ENCODE data around the gene FLT1. TPM values are rescaled to one million over a fixed set of nuclear protein-coding genes. Genes with fewer than 3 reads are reported as not detected.
A peak's percentile ranks its signal among the peaks of the same experiment; 100 is the strongest.

Gene FLT1, protein sequence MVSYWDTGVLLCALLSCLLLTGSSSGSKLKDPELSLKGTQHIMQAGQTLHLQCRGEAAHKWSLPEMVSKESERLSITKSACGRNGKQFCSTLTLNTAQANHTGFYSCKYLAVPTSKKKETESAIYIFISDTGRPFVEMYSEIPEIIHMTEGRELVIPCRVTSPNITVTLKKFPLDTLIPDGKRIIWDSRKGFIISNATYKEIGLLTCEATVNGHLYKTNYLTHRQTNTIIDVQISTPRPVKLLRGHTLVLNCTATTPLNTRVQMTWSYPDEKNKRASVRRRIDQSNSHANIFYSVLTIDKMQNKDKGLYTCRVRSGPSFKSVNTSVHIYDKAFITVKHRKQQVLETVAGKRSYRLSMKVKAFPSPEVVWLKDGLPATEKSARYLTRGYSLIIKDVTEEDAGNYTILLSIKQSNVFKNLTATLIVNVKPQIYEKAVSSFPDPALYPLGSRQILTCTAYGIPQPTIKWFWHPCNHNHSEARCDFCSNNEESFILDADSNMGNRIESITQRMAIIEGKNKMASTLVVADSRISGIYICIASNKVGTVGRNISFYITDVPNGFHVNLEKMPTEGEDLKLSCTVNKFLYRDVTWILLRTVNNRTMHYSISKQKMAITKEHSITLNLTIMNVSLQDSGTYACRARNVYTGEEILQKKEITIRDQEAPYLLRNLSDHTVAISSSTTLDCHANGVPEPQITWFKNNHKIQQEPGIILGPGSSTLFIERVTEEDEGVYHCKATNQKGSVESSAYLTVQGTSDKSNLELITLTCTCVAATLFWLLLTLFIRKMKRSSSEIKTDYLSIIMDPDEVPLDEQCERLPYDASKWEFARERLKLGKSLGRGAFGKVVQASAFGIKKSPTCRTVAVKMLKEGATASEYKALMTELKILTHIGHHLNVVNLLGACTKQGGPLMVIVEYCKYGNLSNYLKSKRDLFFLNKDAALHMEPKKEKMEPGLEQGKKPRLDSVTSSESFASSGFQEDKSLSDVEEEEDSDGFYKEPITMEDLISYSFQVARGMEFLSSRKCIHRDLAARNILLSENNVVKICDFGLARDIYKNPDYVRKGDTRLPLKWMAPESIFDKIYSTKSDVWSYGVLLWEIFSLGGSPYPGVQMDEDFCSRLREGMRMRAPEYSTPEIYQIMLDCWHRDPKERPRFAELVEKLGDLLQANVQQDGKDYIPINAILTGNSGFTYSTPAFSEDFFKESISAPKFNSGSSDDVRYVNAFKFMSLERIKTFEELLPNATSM (N-terminal part only)
- polyA plus RNA-seq (2011; rRNA removed): not detected in 2 replicates
- polyA plus RNA-seq (2012; cell fraction: cytosol; rRNA removed): not detected in 2 replicates
- not detected in 2 replicates for polyA plus RNA-seq (2012; cell fraction: nucleus; rRNA removed)
- not detected in 3 replicates for polyA plus RNA-seq (2017; fragmentation: RNase III; extraction: RNeasy Plus Mini Kit Qiagen cat#74134 plus additional on column Dnase treatment)
- polyA minus RNA-seq (2011; rRNA and poly(A)+ RNA removed): 0.05 TPM in 1 of 2 replicates, not detected in the other

- Histone ChIP-seq H3K4me3 (peak within 1 kb of the TSS; percentile 36), H3K4me2 (peak within 1 kb of the TSS; percentile 69), H3K27ac (no peak within 1 kb of the TSS), H3K9me3 (no peaks in the 10 kb centered on the region), H3K4me1 (peaks cover 3% of the 10 kb centered on the region; the same call in 1 of the 3 replicates)
- CTCF ChIA-PET: interaction anchor here (0.7 kb wide), 1 partner anchor 65 kb away, joined by 4 read pairs; no protein-coding TSS in a partner anchor
- POLR2A ChIA-PET: no interaction called here
- TF ChIP-seq MAX (IDR thresholded peaks at IDR 0.05): no peak
- TF ChIP-seq, protein P1, sequence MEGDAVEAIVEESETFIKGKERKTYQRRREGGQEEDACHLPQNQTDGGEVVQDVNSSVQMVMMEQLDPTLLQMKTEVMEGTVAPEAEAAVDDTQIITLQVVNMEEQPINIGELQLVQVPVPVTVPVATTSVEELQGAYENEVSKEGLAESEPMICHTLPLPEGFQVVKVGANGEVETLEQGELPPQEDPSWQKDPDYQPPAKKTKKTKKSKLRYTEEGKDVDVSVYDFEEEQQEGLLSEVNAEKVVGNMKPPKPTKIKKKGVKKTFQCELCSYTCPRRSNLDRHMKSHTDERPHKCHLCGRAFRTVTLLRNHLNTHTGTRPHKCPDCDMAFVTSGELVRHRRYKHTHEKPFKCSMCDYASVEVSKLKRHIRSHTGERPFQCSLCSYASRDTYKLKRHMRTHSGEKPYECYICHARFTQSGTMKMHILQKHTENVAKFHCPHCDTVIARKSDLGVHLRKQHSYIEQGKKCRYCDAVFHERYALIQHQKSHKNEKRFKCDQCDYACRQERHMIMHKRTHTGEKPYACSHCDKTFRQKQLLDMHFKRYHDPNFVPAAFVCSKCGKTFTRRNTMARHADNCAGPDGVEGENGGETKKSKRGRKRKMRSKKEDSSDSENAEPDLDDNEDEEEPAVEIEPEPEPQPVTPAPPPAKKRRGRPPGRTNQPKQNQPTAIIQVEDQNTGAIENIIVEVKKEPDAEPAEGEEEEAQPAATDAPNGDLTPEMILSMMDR (IDR thresholded peaks at IDR 0.05): no peak
- DNase-seq (ENCODE audit: low read depth in 1 of 2, low spot score in 1 of 2) (no peak), ATAC-seq (peak in 1 of 2 experiments; percentile 40; a peak in 3 of 6 replicates), FAIRE-seq (no peak)
- WGBS (ENCODE audit: missing lambda C conversion rate): no CpG with 5 or more reads among the region's 84 CpGs
Measured at GRCh38 chr13:28494778-28495537, at the start of gene FLT1. TSS of gene FLT1 (minus strand) at chr13:28495128. CDS start at chr13:28494843, 285 bp downstream.

GRCh38 chr13:28544026-28544425, 49.1 kb upstream of the FLT1 start:
- WGBS (ENCODE audit: missing lambda C conversion rate): no CpG with 5 or more reads among the region's 1 CpG

GRCh38 chr13:28542804-28543203, 47.9 kb upstream of the FLT1 start:
- no peak overlapping the region for H3K4me2 ChIP-seq
- H3K4me3 ChIP-seq: no peak overlapping the region
- FAIRE-seq (no peak), ATAC-seq (no peak), DNase-seq (ENCODE audit: low read depth in 1 of 2, low spot score in 1 of 2) (no peak)
- ChIA-PET CTCF (interaction anchor here (0.9 kb wide), 1 partner anchor 93 kb away, joined by 3 read pairs; no protein-coding TSS in a partner anchor), POLR2A (no interaction called here)
- 15% methylated on average over 4 of the region's 4 CpGs for WGBS (ENCODE audit: missing lambda C conversion rate)
- no peaks in the 10 kb centered on the region for H3K9me3 ChIP-seq
- no peaks in the 10 kb centered on the region for H3K4me1 ChIP-seq
- TF ChIP-seq ZSCAN20 (CRISPR knock-in tag; IDR thresholded peaks at IDR 0.05) (no peak), JUN (IDR thresholded peaks at IDR 0.05) (no peak), HOXB13 (CRISPR knock-in tag; IDR thresholded peaks at IDR 0.05; ENCODE audit: low read depth) (no peak), POLR2AphosphoS2 (conservative IDR thresholded peaks at IDR 0.05; ENCODE audit: low read length) (no peak), MAX (IDR thresholded peaks at IDR 0.05) (no peak), BCL3 (IDR thresholded peaks at IDR 0.05) (no peak), CHD2 (IDR thresholded peaks at IDR 0.05; ENCODE audit: low read length, partially characterized antibody) (no peak), SMC3 (IDR thresholded peaks at IDR 0.05) (no peak)
- TF ChIP-seq, protein P2, sequence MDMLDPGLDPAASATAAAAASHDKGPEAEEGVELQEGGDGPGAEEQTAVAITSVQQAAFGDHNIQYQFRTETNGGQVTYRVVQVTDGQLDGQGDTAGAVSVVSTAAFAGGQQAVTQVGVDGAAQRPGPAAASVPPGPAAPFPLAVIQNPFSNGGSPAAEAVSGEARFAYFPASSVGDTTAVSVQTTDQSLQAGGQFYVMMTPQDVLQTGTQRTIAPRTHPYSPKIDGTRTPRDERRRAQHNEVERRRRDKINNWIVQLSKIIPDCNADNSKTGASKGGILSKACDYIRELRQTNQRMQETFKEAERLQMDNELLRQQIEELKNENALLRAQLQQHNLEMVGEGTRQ (IDR thresholded peaks at IDR 0.05): no peak
- no peak overlapping the region for H3K27ac ChIP-seq

More at GRCh38 chr13:28544026-28544425, 49.1 kb upstream of the FLT1 start:
- Histone ChIP-seq H3K4me2 (no peak overlapping the region), H3K27ac (no peak overlapping the region), H3K4me3 (no peak overlapping the region), H3K4me1 (no peaks in the 10 kb centered on the region), H3K9me3 (no peaks in the 10 kb centered on the region)
- ChIA-PET CTCF (interaction anchor here (0.9 kb wide), 1 partner anchor 92 kb away, joined by 3 read pairs; no protein-coding TSS in a partner anchor), POLR2A (no interaction called here)
- no peak for TF ChIP-seq MYC (IDR thresholded peaks at IDR 0.05; ENCODE audit: borderline replicate concordance, low read length)
- TF ChIP-seq KDM1A (IDR thresholded peaks at IDR 0.05; ENCODE audit: low read depth): no peak
- TF ChIP-seq ESRRA (IDR thresholded peaks at IDR 0.05; ENCODE audit: borderline replicate concordance, low read length): no peak
- TF ChIP-seq CBX2 (IDR thresholded peaks at IDR 0.05; ENCODE audit: borderline replicate concordance, low read depth): no peak
- TF ChIP-seq, protein P3, sequence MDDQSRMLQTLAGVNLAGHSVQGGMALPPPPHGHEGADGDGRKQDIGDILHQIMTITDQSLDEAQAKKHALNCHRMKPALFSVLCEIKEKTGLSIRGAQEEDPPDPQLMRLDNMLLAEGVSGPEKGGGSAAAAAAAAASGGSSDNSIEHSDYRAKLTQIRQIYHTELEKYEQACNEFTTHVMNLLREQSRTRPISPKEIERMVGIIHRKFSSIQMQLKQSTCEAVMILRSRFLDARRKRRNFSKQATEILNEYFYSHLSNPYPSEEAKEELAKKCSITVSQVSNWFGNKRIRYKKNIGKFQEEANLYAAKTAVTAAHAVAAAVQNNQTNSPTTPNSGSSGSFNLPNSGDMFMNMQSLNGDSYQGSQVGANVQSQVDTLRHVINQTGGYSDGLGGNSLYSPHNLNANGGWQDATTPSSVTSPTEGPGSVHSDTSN (IDR thresholded peaks at IDR 0.05): no peak
- FAIRE-seq (no peak), ATAC-seq (no peak), DNase-seq (ENCODE audit: low read depth in 1 of 2, low spot score in 1 of 2) (no peak)

All from A549 (cell line).